ENCODE results near the gene OPN4. TPM values are rescaled to one million over a fixed set of nuclear protein-coding genes. Genes with fewer than 3 reads are reported as not detected.

OPN4 gene
- total RNA-seq, 1 experiment from 2014 or later: not detected

DNA sequence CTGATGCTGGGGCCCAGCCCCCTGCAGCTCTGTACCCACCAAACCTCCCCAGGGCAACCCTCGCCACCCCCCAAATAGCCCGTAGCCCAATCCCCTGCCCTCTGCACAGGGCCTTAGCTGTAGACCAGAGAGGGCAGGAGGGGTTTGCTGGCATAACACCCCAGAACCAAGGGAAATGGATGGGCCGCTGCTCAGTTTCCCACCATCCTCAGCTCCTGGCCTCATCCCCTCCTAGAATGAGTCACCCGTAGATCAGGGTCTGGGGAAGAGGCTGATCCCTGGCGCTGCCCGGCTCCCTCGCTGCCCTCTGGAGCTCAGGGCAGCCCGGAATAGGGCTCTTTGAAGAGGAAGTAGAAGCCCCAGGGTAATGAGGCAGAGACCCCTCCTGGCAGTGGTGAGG, 45.2 kb downstream of the OPN4 start:
- no peak for DNase-seq (ENCODE audit: low read depth)

DNA sequence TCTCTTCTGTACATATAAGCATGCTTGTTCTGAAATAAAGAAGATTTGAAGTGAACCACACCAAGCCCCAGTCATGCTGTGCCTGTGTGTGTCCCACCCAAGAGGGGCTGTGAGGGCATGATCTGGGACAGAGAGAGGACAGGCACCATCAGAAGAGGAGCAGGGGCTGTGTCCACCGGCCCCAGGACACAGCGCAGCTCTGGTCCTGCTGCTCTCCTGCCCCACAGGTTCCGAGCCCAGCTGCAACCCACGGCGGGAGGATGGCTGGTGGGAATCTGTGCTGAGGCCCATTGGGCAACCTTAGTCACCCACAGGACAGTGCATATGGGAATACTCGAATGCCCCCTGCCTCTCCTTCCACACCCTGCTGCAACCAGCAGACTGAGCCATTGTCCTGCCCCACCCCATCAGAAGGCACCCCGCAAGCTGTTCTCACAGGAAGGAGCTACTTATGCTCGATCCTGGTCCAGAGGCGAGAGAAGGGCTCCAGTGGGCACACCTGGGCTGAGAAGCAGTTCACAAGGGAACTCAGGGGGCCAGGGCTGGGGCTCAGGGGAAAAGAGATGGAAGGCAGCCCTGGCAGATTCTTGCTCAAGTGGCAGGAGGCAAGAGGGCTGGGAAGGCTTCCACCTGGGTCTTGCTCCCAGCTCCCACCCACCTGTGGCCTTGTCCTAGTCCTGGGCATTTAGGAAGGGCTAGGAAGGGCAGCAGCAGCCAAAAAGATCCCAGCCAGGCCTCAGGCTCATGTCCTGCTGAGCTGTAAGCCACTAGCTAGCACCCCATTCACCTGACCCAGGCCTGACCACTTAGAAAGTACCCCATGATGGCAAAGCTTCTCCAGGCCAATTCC, 45.9 kb downstream of the OPN4 start:
- DNase-seq (ENCODE audit: low read depth): no peak

DNA sequence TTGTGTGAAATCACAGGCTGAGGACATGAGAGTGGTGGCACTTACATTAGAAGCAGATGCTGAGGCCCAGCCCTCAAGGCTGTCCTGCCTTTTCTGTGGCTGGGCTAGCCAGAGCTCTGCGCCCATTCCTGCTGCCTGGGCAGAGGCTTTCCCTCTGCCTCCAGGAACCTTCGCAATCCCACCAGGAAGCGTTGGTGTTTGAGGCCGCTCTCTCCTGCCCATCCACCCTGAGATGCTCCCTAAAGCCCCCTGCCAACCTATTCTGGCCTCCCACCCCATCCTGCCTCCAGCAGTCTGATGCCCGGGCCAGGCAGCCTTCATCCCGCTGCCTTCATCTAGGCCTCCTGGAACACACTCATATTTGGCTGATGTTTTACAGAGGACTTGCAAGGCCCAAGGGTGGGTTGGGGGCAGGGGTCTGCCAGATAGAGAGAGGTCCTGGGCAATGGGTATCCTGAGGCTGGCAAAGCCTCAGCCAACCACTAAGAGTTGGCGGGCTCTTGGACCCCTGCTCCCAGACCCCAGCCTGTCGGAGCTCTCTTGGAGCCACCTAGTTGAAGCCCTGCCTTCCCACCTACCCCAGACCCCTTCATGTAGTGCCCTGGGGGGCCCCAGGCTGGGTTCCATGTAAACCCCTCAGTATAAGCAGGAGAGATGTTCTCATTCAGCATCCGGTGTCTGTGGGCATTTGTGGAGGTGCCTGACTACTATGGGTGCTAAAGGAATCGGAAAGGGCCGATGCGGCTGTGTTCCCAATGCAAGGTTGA, 46.7 kb downstream of the OPN4 start:
- DNase-seq (ENCODE audit: low read depth): no peak

DNA sequence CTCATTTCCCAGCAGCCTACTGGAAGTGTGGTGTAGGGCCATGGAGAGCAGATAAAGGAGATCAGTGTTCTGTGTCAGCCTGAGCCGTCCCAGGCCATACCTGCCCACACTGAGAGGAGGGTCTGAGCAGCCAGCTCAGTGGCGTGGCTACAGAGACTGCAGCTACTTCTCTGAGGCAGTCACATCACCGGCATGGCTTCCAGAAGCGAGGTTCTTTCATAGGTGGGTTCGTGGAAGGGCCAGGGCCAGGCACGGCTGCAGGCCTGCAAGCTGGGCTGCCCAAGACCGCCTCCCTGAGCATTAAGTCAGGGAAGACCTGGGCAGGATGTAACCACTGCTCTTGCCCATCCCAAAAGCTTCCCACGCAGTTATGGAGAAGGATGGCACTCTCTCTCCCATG, 48.8 kb downstream of the OPN4 start:
- no peak for DNase-seq (ENCODE audit: low read depth)

DNA sequence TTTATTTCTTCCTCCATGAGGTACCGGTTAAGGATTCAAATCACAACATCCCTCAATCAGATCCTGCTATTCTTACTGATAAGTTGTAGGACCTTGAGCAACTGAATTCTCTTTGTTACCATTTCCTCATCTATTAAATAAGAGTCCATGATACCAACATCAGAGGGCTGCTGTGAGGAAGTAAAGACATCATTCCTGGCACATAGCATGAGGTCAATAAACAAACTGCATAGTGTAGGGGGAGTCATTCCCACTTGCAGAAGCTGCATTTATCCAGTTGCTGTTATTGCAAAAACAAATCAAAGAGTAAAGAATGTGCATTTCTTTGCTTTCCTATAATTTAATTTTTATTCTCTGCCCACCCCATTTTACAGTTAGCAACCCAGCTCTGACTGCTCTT, 50.8 kb downstream of the OPN4 start:
- DNase-seq (ENCODE audit: low read depth): no peak

DNA sequence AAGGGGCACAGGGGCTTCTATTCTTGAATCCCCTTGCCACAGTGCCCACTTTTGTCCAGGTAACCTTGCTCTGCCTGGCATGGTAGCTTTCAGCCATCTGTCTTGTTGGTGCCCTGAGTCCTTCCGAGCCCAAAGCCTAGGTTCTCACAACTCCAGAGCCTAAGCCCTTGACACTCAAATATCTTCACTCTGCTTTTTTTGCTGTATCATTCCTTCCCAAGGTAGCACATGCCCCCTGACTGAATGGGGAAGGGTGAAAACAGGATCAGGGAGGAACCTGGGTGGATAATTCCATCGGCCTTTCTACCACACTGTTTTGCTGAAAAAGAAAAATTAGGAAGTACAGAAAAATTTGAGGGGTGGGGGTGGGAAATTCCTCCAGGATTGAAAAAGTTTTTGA, 51.6 kb downstream of the OPN4 start:
- no peak for DNase-seq (ENCODE audit: low read depth)

DNA sequence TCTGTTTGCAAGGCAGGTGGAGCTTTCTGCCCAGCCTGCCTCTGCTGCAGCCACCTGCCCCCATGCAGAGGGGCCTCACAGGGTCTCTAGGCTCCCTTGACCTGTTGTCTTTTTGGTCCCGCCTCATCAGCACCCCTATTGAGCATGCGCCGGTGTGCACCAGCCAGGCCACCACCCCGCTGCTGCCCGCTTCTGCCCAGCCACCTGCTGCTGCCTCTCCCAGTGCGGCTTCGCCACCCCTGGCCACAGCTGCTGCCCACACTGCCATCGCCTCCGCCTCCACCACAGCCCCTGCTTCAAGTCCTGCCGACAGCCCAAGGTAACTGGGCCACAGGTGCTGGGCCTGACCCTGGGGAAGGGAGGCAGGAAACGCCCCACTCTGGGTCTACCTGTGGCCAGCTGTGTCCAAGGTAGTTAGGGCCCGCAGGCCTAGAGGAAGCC, 52.1 kb downstream of the OPN4 start:
- no peak for DNase-seq (ENCODE audit: low read depth)

DNA sequence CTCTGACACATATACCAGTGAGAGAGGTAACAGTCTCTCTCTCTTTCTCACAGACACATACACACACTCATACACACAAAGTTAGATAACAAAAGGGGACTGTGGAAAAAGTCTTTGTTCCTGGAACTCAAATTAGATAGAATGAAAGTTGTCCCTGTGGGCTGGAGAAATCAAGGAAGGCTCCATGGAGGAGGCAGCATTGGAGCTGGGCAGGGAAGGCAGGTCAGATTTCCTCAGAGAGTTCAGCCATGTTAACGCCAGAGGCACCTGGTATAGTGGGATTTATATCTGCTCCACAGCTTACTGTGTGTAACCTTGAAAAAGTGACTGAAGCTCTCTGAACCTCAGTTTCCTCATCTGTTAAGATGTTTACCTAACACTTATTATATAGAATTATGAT, 52.6 kb downstream of the OPN4 start:
- DNase-seq (ENCODE audit: low read depth): no peak

DNA sequence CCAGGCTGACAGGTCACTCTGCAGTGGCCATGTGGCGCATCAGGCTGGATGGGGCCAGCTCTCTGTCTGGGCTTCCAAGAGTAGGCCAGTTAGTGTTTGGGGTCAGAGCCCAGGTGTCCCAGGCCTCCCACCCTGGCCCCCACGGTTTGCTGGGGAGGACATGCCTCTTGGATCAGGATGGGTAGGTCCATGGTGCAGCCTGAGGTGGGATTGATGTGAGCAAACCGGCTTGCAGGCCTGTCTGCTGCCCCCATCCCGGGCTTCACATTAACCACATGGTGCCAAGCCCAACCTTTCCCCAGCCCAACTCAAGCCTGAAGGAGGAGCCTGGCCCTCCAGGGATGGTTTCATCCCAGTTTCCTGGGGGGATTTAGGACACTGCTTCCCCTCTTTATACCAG, 53.2 kb downstream of the OPN4 start:
- DNase-seq (ENCODE audit: low read depth): no peak

DNA sequence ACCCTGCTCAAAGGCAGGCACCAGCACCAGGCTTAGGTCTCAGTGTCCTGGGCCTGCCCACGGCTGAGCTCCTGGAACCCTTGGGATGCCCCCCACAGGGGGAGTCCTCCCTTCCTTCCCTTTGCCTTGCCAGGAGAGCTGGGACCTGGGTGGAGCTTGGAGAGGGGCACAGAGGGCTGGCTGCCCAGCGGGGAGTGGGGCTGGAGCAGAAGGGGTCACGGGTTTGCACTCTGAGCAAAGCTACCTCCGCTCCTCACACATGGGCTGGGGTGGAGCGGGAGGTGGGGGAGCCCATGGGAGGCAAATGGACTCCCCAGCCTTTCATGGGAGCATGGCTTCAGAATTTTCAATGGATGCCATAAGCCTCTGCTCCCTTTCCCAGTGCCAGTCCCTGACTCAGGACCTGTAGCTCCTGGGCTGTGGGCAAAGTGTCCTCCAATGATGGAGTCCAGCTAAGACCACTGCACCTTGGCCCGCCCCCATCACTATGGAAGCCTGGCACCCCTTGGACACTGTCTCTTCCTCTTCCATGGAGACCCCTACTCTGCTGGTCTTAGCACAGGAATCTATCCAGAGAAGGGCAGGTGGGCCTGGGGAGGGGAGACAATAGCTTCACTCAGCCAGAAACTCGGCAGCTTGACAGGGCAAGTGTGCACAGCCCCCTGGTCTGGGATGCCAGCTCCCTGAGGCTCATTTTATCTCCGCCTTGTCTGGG, 53.9 kb downstream of the OPN4 start:
- no peak for DNase-seq (ENCODE audit: low read depth)

DNA sequence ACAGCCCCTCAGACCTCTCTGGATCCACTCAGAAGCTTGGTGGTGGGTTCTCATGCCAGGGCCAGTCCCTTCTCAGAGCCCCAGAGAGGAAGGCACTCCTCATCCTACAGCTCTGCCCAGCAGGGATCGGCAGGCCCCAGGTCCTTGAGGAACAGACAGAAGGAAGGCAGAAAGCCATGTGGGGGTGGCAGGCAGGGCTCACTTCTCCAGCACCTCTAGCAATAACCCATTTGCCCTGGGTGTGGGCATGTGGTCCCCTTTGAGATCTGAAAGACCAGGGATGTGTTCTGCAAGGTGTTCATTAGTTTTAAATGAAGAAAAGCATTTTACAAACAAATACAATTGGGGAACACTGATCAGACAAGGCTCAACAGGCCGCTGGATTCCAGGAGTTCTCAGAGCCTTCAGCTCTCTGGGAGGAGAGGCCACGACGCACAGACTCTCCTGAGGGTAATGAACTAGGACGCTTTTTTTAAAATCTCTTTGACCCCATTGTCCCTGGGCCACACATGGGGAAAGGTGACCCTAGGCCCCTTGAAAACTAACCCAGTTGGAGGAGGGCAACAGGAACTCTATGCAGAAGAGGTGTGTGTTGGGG, 54.5 kb downstream of the OPN4 start:
- no peak for DNase-seq (ENCODE audit: low read depth)

DNA sequence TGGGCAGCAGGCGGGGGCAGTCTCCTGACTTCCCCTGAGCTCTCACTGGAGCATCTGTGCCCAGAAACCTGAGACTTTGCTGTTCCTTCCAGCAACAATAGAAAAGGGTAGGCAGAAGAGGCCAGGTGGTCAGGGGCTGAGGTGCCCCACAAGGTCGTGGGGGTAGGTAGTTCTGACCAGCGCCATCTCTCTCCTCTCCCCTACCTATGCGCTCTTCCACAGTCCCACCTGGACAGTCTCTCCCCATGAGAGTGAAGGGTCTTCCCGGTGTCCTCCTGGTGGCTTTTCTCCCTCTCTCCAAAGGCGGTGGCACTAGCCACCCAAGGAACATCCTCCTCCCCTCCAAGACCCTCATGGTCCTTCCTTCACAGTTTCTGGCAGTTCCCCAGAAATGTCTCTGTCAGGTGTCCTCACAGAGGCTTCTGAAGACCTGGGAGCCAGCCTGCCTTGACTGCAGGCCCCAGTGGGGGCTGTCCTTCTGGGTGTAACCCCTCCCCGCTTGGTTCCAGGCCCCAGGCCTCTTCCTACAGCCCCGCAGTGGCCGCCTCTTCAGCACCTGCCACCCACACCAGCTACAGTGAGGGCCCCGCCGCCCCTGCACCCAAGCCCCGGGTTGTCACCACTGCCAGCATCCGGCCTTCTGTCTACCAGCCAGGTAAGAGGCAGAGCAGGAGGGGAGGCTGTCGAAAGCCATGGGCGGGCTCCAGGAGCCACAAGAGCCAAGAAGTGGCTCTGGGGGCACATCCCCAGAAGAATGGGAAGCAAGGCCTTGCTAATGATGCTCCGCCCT, 55.2 kb downstream of the OPN4 start:
- DNase-seq (ENCODE audit: low read depth): no peak

DNA sequence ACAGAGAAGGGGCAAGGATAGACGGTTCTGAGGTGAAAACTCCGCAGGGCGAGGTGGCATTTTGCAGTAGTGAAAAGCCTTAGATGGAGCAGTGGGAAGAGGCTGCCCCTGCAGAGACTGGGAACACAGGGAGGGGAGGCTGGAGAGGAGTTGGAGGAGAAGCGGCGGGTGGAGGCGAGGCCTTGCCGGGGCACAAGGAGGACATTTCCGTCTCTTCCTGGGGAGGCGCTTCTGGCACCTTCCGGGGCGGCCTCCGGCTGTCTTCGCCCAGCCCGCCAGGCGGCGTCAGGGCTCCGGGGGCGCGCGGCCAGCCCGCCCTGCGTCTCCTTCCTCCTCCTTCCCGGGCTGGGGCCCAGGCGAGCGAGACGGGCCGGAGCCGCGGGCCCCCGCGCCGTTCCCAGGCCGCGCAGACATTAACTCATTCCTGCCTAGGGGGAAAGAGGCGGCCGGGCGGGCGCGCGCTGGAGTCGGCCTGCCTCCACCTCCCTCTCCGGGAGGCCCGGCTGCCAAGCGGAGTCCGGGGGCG, 56.7 kb downstream of the OPN4 start:
- DNase-seq (ENCODE audit: low read depth): peak; percentile 90

DNA sequence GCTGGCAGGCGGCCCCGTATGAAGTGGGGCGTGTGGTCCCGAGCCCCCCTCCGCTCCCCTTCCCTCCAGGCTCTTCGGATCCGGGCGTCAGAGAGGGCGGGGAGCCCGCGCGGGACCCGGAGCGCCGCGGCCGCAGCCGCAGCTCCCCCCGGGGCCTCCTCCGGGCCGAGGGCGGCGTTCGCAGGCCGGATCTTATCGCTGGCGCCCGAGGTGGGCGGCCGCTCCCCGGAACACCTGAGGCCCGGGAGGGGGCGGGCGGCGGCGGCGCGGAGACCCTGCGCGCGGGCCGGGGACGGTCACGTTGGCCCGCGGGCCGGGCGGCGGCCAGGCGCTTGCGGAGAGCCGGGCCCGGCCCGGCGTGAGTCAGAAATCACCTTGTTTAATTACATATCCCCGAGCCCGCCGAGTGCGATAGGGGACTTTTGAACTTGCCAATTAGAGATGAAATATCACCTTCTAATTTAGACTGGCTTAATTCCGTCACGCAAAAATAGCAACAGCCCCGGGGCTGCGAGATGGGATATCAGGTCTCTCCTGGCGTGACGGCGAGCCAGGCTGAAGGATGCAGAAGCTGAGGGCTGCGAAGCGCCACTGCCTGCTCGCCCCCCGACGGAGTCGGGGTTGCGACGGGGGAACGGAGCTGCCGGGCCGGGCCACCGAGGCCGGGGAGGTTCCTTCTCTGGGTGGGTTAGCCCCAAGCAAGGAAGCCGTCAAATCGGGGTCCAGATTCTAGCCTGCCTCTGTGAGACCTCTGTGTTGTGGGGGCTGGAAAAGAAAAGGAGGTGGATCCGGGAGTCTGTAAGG, 57.4 kb downstream of the OPN4 start:
- DNase-seq (ENCODE audit: low read depth): peak; percentile 38

DNA sequence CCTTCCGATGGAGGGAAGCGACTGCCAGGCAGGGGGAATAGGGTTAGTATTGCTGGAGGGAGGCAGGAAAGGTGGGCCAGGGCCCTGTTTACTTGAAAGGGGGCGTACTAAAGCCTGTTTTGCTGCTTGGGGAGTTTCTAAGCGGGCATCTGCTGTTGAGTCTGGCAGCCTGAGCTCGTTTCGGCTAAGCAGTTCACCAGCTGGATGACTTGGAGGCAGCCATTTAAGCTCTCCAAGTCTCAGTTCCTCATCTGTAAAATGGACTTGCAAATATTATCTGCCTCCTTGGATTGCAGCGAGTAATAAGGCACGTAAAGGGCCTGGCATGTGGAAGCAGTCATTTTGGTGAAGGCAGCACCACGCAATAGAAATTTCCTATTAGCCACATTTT, 58.0 kb downstream of the OPN4 start:
- no peak for DNase-seq (ENCODE audit: low read depth)

DNA sequence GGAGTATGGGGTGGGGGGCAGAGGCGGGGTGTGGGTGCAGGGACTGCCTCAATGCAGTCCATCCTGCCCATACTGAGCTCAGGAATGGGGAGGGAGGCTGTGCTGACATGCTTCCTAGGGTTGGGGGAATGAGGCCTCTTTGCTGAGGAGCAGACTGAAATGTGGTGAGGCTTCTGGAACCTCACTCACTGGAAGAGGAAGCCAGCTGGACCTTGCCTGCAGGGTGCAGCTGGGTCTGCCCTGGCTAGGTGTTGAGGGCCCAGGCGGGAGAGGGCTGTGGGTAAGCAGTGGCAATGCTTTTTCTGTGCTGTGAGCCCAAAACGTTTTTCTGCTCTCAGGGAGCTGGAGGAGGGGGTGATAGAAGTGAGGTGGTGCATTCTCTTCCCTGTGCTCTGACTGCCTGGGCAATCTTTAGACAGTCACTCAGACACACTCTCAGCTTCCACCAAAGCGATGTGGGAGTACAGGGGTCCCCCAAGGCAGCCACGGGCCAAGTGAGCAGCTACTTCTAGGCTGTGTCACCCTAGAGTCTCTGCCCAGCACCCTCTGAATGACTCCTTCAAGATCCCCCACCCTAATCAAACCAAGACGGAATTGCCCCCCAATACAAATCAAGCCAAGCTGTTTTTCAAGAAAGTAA, 60.9 kb downstream of the OPN4 start:
- no peak for DNase-seq (ENCODE audit: low read depth)

DNA sequence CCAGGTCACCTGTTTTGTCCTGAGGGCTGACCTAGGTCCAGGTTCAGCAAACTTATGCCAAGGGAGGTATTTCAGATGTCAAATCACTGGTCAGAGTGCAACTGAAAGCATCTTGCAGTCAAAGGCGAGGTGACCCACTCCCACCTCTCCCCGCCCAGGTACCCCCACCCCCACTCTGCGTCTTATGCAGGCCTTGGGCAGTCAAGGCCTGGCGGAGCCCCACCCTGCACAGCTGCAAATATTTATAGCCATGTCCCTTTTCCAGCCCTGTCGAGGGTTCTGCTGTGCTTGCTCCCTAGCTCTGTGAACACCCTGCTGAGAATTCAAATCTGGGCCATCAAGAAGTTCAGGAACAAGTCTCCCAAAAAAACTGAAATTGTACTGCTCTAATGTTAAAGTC, 61.5 kb downstream of the OPN4 start:
- no peak for DNase-seq (ENCODE audit: low read depth)
